MV-4-11 (cell line): Measurements from ENCODE around the gene R3HDM1.
"Not testable (repeated sequence)": the region's sequence is repeated elsewhere in the genome, so short reads cannot be mapped to it uniquely, and the experiment has no call there.

ENCODE experiments used
- DNase-seq: peaks from one replicate; lab custom pipeline; 2025; lab: John Stamatoyannopoulos, UW

R3HDM1 gene

DNA sequence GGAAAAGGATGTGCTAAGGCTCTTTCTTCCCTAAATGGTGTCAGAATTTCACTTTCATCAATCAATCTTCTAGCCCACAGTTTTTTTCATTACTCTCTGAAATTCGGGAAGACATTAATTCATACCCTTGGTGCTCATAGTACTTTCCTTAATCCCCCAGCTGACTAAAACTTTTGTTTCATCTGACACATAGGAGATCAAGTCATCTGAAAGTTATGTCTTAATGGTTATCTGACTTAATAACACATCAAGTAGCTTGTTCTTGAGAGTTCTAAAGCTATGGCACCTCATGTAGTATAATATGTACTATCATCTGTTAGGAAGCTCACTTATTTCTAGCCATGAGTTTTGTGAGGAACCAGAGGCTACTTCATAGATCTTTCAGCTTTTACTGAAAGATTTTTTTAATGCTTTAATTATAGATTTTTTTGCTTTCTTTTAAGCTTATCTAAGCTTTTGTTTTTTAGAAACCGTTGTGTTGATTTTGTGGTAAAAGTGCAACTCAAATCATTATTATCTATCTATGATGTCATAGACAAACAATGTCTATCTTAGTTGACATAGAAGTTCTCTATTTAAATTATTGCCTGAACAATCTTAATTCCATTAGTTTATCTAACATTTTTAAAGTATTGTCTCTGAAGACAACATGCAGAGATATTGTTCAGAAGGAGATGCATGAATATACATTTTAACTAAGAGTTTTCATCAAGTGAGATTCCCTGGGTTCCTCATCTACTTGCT lies 116.7 kb downstream of the R3HDM1 start:
- DNase-seq, result no peak

DNA sequence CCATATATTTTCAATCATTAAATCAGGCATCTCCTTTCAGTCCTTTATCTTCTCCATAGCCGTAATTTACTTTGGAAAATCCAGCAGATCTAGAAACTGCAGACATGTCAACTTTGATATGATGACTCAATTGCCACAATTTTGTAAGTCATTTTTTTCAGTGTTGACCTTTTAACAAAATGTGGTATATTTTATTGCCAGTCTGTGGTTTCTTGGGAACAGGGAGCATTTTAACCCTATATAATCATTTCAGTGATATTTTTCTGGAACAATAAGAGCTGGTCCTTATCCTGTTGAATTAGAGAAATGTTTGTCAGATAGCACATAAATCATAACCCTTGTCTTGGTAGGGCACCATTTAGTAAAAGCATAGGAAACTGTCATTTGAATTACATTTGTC lies 119.4 kb downstream of the R3HDM1 start:
- DNase-seq, result no peak

DNA sequence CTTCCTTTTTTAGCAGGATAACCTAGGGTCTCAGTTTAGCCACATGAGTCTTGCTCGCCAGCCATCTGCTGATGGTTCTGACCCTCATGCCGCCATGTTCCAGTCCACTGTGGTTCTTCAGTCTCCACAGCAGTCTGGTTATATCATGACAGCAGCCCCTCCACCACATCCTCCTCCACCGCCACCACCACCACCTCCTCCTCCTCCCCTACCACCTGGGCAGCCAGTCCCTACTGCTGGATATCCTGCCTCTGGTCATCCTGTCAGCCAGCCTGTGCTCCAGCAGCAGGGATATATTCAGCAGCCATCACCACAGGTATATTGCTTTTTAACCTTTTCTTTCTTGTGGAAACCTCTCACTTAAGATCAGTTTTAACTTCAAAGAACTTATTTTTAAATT lies 120.4 kb downstream of the R3HDM1 start:
- no peak for DNase-seq

DNA sequence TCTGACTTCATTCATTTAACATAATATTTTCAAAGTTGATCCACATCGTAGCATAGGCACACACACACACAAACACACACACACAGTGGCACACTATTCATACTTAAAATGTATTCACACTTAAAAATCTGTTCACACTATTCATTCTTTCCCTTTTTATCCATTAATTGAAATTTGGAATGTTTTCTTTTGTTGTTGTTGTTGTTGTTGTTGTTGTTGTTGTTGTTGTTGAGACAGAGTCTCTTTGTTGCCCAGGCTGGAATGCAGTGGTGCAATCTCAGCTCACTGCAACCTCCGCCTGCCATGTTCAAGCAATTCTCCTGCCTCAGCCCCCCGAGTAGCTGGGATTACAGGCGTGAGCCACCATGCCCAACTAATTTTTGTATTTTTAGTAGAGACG lies 123.0 kb downstream of the R3HDM1 start:
- DNase-seq, result not testable (repeated sequence)

DNA sequence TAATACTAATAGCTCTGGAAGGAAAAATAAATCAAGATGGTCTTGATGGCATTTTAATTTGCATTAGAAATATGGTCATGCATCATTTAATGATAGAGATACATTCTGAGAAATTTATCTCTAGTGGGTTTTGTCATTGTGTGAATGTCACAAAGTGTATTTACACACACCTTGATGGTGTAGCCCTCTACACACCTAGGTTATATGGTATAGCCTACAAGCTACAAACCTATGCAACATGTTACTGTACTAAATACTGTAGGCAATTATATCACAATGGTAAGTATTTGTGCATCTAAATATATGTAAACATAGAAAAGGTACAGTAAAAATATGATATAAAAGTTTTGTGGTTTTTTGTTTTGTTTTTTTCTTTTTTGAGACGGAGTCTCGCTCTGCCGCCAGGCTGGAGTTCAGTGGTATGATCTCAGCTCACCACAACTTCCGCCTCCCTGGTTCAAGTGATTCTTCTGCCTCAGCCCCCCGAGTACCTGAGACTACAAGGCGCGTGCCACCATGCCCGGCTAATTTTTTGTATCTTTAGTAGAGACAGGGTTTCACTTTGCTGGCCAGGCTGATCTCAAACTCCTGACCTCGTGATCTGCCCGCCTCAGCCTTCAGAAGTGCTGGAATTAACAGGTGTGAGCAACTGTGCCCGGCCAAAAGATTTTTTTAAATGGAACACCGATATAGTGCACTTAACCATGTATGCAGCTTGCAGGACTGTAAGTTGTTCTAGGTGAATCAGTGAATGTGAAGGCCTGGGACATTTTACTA lies 126.7 kb downstream of the R3HDM1 start:
- DNase-seq, result no peak

DNA sequence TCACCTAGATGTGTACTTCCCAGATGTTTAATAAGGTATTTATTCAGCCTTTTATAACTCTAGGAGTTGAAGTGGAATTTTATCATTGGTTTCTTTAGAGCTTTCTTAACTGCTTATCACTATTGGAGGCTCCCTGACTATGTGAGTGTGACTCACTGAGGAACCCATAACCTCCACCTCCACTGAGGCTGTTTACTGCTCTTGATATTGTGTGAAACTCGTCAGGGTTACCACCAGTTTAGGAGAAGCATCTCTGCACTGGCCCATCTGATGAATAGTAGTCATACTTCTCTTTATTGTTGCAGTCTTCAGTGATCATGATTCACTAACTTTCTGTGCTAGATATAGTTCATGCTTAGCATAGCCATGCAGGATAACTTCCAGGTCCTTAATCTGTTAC lies 130.8 kb downstream of the R3HDM1 start:
- no peak for DNase-seq

DNA sequence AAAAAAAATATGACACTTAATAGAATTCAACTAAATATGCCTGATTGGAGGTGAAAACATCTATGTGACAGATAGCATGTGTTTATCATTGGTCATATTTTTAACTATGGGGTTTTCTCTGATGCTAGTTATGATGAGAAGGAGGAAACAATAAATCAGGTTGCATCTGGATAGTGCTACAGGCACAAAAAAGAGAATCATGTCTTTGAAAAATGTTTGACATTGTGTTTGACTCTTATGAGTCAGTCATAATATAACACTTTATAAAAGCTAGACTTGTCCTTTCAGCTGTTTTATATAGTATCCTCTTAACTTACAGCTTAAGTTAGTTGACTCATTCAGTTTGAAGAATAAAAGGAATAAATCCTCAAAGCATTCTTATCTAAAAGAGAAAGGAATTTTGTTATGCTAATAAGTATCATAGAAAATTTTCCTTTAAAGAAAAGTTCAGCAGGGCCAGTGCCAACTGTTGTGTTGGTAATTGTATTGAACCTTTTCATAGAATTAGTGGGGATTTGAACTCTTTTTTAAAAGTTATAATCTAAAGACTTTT lies 131.9 kb downstream of the R3HDM1 start:
- DNase-seq, result no peak

DNA sequence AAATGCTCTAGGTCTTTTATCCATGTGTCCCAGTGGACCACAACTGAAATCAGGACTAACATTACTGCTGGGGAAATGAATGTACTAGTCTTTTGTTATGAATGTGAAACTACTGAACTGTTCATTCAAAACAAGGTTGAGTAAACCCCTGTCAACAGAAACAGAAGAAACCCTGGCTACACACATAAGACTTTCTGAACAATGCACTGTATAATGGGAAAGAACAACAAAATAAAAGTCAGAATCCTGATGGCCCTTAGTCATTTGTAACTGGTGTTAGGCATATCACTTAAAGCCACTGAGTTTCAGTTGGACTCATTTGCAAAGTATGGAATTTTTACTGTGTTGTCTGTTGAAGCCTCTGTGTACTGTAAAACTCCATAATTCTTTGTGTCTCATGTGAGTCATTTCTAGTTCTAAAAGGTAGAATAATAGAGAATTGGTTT lies 133.4 kb downstream of the R3HDM1 start:
- no peak for DNase-seq

DNA sequence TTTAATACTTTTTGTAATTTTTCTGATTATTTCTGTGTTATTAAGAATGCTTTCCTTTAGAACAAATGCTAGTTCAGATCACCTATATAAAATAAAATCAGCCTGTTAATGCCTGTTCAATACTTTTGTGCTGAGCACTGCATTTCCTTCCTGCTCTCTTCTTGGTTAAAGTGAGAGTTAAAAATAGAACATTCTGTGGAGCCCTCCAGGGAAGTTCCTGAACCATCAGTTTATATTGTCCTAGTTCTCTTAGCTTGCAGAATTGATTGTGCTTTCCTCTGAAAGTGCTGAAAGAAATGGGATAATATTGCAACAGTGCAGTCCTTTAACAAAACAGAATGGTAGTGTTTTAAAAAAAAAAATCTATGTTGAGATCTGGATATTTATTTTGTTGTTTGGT lies 135.8 kb downstream of the R3HDM1 start:
- no peak for DNase-seq

DNA sequence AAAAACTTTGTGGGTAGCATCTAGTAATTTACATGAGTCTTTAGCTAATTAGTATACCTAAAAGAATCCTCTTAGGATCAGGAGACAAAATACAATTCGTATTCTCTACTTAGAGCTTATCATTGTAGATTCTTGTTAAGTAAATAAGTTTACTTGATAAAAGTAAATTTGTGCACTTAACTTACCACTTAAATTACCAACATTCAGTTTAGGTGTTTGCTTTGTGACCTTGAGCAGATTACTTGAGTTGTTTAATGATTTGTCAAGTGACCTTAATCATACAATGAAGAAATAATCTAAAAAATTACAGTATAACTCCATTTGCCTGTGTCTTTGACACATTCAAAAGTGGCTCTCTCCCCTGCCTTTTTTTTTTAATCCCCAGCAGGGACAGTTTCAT lies 143.2 kb downstream of the R3HDM1 start:
- no peak for DNase-seq

DNA sequence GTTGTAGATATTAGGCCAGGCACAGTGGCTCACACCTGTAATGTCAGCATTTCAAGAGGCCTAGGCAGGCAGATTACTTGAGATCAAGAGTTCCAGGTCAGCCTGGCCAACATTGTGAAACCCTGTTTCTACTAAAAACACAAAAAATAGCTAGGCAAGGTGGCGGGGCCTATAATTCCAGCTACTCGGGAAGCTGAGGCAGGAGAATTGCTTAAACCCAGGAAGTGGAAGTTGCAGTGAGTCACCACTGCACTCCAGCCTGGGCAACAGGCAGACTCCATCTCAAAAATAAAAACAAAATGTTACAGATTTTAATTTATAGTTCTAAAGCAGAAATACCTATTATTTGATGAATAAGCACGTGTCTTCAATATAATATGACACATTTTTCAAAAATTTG lies 144.7 kb downstream of the R3HDM1 start:
- DNase-seq, result no peak

DNA sequence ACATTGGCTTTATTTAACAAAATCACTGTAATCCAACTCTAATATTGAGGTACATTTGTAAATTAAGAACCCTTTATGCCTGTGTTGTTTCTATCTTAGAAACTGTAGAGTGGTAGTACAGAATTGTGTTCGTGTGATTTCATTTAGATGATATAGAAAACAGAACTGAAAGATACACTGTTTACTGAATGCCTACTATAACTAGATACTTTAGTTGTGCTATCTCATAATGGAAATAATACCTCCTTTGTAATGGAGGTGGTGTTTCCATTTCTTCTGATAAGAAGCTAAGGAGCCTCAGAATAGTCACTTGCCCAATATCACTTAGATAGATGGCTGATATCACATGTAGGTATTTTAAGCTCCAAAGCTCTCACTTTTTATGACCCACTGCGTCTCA lies 147.8 kb downstream of the R3HDM1 start:
- DNase-seq, result no peak

DNA sequence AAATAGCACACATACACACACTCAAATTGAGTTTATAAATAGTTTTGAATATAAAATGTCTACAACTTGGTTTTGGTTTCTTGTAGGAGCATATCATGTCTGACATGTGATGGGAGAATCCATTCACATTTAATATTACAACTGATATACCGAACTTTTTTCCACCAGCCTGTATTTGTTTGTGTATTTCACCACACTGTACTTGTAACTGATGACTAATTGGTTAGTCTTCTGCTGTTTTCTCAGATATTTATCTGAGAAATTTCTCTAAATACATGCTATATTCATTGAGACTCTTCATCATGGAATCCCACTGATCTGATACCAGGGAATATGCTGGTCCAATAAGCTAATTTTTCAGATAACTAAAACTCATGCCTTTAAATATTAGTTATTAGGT lies 154.1 kb downstream of the R3HDM1 start:
- DNase-seq, result no peak

DNA sequence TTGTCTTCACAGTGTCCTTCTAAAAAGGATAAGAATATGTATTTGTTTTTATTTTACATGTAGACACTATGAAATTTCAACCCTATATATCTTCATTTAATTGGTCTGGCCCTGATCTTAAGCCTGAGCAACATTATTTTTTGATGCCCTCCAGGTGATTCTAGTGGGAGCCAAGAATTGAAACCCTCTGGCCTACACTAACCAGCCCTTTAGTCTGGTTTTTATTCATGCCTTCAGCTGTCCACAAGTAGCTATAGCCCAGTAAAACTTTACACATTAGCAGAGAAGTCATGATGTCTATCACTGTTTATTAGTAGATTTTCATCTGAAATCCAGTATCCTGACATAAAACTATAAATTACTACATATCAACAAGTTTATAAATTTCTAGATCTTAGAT lies 157.7 kb downstream of the R3HDM1 start:
- no peak for DNase-seq

DNA sequence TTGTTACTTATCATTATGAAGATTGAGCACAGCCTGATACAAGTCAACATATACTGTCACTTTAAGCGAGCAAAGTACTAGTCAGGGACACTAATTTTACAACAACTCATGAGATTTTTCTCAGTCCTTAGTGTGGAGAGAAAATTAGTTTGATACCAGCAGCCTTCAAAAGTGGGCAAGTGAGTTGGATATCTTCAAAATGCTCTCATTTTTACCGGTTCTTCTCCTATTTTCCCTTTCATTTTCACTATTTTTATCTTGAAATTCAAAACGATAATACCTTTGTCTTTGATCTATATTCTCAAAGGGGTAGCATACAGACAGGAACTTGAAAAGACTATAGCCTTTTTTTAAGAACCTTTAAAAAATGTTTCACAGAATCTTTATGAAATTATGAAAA lies 158.4 kb downstream of the R3HDM1 start:
- no peak for DNase-seq

DNA sequence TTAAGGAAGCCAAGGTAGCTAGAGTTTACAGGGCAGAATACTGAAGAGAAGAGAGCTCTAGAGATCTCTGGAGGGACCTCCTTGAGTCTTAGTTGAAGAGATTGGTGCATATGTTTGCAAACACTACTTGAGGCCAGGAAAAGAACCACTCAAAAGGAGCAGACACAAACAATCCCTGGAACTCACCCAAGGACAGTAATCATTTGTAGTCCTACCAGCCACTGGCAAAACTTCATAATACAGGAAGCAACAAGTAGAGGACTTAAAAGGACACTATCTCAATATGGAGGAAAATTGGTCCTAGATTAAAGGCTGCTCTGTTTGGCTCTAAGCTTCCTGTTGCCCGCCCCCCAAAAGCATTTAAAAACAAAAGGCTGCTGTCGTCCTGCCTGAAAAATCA lies 163.4 kb downstream of the R3HDM1 start:
- no peak for DNase-seq

DNA sequence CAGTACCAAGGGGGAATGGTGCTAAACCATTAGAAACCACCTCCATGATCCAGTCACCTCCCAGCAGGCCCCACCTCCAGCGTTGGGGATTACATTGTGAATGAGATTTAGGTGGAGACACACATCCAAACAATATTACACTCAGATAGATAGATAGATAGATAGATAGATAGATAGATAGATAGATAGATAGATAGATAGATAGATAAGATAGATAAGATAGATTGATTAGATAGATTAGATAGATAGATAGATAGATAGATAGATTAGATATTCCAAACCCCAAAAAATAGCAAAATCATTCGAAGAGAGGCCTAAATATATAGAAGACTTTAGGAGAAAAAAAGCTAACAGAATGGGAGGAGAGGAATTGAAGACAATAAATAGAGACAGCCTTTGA lies 167.6 kb downstream of the R3HDM1 start:
- no peak for DNase-seq

DNA sequence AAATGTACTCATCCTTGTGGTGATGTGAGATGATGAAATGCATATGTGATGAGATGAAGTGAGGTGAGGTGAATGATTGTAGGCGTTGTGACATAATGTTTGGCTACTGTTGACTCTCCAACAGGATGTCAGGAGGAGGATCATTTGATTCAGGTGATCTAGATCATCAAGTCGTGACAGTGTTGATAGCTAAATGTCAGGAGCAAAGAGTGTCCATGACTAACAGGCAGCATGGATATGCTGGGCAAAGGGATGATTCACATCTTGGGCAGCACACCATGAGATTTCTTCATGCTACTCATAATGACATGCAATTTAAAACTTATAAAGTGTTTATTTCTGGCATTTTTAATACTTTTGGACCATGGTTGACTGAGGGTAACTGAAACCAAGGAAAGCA lies 170.2 kb downstream of the R3HDM1 start:
- DNase-seq, result no peak

DNA sequence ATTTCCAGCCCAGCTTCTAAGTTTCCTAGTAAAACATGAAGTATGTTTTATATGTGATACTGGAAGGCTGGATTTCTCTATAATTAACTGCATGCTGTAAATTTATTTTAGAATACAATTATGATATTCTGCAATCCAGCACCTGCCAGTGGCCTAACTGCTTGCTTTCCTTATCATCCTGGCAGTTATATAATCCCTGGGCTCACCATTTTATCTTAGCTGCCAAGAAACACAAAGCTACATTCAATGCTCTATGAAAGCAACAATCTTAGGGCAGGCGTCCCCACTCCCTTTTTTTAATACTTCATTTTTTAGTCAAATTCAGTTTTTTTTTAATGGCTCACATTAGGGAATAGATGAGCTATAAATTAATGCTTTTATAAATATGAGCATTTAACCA lies 172.0 kb downstream of the R3HDM1 start:
- no peak for DNase-seq

DNA sequence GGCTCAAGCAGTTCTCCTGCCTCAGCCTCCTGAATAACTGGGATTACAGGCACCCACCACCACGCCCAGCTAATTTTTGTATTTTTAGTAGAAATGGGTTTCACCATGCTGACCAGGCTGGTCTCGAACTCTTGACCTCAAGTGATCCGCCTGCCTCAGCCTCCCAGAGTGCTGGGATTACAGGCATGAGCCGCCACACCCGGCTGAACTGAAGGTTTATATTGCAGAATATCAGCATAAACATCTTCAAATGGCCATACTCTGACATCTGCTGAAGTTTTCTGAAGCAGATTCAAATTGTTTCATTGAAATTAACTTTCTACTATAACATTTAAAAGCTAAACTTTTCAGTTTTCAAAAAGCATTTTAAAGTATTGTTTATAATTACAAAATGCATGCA lies 172.8 kb downstream of the R3HDM1 start:
- not testable (repeated sequence) for DNase-seq

DNA sequence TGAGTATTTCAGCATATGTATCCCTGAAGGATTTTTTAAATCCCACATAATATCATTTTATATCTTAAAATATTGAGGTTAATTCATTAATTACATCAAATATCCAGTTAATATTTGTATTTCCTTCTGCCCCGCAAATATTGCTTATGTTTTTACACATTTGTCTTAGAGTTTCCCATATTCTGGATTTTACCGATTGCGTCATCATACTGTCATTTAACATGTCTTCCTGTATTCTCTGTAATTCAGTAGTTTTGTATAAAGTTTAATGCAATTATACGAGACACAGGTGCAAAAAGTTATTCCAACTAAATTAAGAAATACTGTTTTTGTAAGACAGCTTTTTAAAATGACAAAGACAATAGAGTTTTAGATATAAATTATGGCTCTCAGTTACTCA lies 176.9 kb downstream of the R3HDM1 start:
- no peak for DNase-seq

DNA sequence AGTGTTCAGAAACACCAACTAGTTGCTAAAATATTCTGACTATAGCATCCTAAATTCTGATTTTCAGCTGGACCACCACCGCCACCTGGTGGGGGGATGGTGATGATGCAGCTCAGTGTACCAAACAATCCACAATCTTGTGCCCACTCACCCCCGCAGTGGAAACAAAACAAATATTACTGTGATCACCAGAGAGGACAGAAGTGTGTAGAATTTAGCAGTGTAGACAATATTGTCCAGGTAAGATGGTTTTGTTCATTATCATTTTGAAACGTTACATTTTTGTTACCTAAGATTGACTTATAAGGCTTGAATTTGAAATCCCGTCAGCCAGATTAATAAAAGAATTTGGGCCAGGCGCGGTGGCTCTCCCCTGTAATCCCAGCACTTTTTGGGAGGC lies 178.7 kb downstream of the R3HDM1 start:
- DNase-seq, result no peak

DNA sequence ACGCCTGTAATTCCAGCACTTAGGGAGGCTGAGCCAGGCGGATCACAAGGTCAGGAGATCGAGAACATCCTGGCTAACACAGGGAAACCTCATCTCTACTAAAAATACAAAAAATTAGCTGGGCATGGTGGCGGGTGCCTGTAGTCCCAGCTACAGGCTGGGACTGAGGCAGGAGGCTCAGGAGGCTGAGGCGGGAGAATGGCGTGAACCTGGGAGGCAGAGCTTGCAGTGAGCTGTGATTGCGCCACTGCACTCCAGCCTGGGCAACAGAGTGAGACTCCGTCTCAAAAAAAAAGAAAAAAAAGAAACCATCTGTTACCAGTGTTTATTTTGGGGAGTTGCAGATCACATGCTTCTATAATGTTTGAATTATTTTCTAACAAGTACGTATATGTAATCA lies 183.8 kb downstream of the R3HDM1 start:
- DNase-seq, result not testable (repeated sequence)
